Right lobe of liver (tissue), 4 donors: ENCODE measurements around the gene C11orf52.

Source experiments
- POLR2A ChIP-seq: fragments of 450-650 bp; IDR thresholded peaks from one replicate; pipeline ENCODE4 v1.6.1; 2017; ENCODE audit warnings: antibody characterized with exemption, mild to moderate bottlenecking
- TF ChIP-seq, protein P1 (sequence below), 4 donors: fragments of 200-600 bp in 3 of 4; fragments of 450-650 bp in 1 of 4; IDR thresholded peaks; one replicate each; pipeline versions ENCODE4 v1.5.1 to v1.8.0; 2016 to 2022; ENCODE audit warnings: antibody characterized with exemption in 4 of 4, mild to moderate bottlenecking in 2 of 4
- donor health status: DM: no; HTN: no; CAD: no.
- donor health status: DM: no; HTN: no; CAD: no.
- donor health status: DM: no; HTN: yes; CAD: no.

DNA sequence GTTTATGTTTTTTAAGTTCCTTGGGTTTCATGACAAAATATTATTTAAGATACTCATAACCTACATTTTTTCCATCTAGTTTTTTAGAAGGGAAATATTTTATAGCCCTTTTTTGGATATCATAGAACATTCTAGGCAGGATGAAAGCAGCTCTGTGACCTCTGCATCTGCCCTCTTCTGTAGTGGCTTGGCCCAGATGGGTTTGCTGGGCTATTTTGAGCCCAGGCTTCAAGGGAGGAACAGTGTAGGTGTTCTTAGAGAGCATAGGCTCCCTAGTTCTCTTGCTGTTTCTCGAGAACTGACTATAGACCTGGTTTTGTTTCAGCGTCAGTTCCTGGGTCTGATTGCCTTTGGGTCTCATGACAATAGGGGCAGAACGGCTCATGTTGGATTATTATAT lies 50.6 kb downstream of the C11orf52 start:
- no peak for TF ChIP-seq POLR2A
- TF ChIP-seq, protein P1, sequence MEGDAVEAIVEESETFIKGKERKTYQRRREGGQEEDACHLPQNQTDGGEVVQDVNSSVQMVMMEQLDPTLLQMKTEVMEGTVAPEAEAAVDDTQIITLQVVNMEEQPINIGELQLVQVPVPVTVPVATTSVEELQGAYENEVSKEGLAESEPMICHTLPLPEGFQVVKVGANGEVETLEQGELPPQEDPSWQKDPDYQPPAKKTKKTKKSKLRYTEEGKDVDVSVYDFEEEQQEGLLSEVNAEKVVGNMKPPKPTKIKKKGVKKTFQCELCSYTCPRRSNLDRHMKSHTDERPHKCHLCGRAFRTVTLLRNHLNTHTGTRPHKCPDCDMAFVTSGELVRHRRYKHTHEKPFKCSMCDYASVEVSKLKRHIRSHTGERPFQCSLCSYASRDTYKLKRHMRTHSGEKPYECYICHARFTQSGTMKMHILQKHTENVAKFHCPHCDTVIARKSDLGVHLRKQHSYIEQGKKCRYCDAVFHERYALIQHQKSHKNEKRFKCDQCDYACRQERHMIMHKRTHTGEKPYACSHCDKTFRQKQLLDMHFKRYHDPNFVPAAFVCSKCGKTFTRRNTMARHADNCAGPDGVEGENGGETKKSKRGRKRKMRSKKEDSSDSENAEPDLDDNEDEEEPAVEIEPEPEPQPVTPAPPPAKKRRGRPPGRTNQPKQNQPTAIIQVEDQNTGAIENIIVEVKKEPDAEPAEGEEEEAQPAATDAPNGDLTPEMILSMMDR (IDR thresholded peaks at IDR 0.05) = no peak
